Measurements from ENCODE around the gene SH3BP2. TPM values are rescaled to one million over a fixed set of nuclear protein-coding genes. Genes with fewer than 3 reads are reported as not detected.

SH3BP2 gene
- polyA plus RNA-seq (2013, experiment 1 of 2; ENCODE audit: insufficient read length) = 17.5 TPM
- polyA plus RNA-seq (2013, experiment 2 of 2; ENCODE audit: insufficient read length) = 16.5 TPM

GRCh38 chr4:2792711-2793585 lies at the start of gene SH3BP2:
TSS of gene SH3BP2 (plus strand) at chr4:2793085. CDS start at chr4:2820618, 27,533 bp downstream.
- DNase-seq = peak; percentile 76

GRCh38 chr4:2743518-2744445 lies 49.1 kb upstream of the SH3BP2 start:
- DNase-seq = no peak

- DNase-seq = no peak
These were observed 48.2 kb upstream of the SH3BP2 start for GRCh38 chr4:2744576-2745270.

GRCh38 chr4:2745516-2745915 lies 47.4 kb upstream of the SH3BP2 start:
- DNase-seq = no peak

- DNase-seq = peak; percentile 91
These were observed 46.7 kb upstream of the SH3BP2 start for GRCh38 chr4:2745981-2746806.

GRCh38 chr4:2746891-2747695 lies 45.8 kb upstream of the SH3BP2 start:
- no peak for DNase-seq

- no peak for DNase-seq
These were observed 41.9 kb upstream of the SH3BP2 start for GRCh38 chr4:2750719-2751605.

- no peak for DNase-seq
These were observed 39.4 kb upstream of the SH3BP2 start for GRCh38 chr4:2753436-2753835.

- no peak for DNase-seq
These were observed 37.8 kb upstream of the SH3BP2 start for GRCh38 chr4:2754848-2755819.

GRCh38 chr4:2755821-2756690 lies 36.8 kb upstream of the SH3BP2 start, which contains the start of gene TNIP2:
TSS of gene TNIP2 (minus strand) at chr4:2756336. CDS start at chr4:2756289, 47 bp downstream.
- peak; percentile 75 for DNase-seq

- no peak for DNase-seq
These were observed 36.1 kb upstream of the SH3BP2 start for GRCh38 chr4:2756691-2757350.

GRCh38 chr4:2757426-2757825 lies 35.5 kb upstream of the SH3BP2 start:
- DNase-seq = no peak

- peak; percentile 21 for DNase-seq
These were observed 31.6 kb upstream of the SH3BP2 start for GRCh38 chr4:2761035-2761923.

GRCh38 chr4:2762048-2762447 lies 30.8 kb upstream of the SH3BP2 start:
- no peak for DNase-seq

All from fibroblast of skin of back (primary cell).